ENCODE data around the gene PLCXD1.
"Not testable (repeated sequence)": the region's sequence is repeated elsewhere in the genome, so short reads cannot be mapped to it uniquely, and the experiment has no call there.

PLCXD1 gene

GRCh38 chrX:300334-300733, 19.2 kb downstream of the PLCXD1 start:
- no peak for DNase-seq (ENCODE audit: low read depth)
- TF ChIP-seq CTCF (conservative IDR thresholded peaks at IDR 0.05; ENCODE audit: control insufficient read depth, insufficient read depth, low read depth, low read length), result no peak
- no peak overlapping the region for H3K4me3 ChIP-seq (ENCODE audit: control insufficient read depth, low read depth, low read length)

GRCh38 chrX:302975-303374, 21.8 kb downstream of the PLCXD1 start:
- no peak overlapping the region for H3K4me3 ChIP-seq (ENCODE audit: control insufficient read depth, low read depth, low read length)
- TF ChIP-seq CTCF (conservative IDR thresholded peaks at IDR 0.05; ENCODE audit: control insufficient read depth, insufficient read depth, low read depth, low read length), result no peak
- DNase-seq (ENCODE audit: low read depth), result no peak

DNA sequence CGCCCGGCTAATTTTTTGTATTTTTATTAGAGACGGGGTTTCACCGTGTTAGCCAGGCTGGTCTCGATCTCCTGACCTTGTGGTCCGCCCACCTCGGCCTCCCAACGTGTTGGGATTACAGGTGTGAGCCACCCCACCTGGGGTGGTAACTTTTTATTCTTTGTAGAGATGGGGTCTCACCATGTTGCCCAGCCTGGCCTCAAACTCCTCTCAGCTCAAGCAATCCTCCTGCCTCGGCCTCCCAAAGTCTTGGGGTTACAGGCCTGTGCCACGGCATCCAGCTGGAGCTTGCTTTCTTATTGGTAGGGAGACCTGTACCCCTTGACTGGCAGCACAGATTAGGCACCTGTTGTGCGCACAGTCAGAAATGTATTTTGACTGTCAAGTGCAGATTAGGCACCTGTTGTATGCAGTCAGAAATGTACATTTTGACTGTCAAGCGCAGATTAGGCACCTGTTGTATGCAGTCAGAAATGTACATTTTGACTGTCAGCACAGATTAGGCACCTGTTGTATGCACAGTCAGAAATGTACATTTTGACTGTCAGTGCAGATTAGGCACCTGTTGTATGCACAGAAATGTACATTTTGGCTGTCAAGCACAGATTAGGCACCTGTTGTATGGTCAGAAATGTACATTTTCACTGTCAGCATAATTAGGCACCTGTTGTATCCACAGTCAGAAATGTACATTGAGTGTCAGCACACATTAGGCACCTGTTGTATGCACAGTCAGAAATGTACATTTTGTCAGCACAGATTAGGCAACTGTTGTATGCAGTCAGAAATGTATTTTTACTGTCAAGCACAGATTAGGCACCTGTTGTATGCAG, 24.8 kb downstream of the PLCXD1 start:
- DNase-seq (ENCODE audit: low read depth); H3K4me3 ChIP-seq (ENCODE audit: control insufficient read depth, low read depth, low read length): not testable (repeated sequence)

- not testable (repeated sequence) for H3K4me3 ChIP-seq (ENCODE audit: control insufficient read depth, low read depth, low read length); DNase-seq (ENCODE audit: low read depth)
Observed at GRCh38 chrX:306614-307251, 25.6 kb downstream of the PLCXD1 start.

DNA sequence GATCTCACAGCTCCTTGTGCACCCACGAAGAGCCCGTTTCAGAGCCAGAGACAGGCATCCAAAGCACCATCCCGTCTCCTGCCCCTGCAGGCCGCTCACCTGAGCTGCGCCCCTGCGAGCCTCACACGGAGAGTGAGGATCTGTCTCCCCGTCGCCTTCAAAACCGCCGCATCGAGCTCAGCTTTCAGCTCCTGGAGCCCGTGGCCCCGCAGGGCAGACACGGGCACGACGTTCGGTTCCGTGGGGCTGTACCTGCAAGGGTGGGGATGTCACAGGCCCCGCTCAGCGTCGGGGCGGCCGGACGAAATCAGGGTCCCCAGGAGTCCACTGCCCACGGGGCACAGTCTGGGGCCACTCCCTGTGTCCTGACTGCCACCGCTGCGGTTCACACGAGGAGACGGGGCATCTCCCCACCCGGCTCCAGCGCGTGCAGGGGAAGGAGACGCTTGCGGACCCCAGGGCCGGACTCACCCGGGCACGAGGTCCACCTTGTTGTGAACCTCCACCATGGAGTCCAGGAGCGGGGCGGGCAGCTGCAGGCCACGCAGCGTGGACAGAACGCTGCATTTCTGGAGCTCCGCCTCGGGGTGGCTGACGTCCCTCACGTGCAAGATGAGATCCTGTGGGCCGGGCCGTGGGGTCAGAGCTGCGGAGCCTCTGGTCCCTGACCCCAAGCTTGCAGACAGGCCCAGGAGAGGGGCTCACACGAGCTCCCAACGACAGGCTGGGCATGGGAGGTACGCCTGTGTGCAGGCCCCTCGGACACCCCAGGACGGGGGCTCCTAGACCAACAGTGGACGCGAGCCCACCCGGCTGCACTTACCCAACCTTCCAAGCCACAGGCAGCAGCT, 26.3 kb downstream of the PLCXD1 start:
- no peak for DNase-seq (ENCODE audit: low read depth)
- no peak overlapping the region for H3K4me3 ChIP-seq (ENCODE audit: control insufficient read depth, low read depth, low read length)
- no peak for TF ChIP-seq CTCF (conservative IDR thresholded peaks at IDR 0.05; ENCODE audit: control insufficient read depth, insufficient read depth, low read depth, low read length)

- TF ChIP-seq CTCF (conservative IDR thresholded peaks at IDR 0.05; ENCODE audit: control insufficient read depth, insufficient read depth, low read depth, low read length), result no peak
- H3K4me3 ChIP-seq (ENCODE audit: control insufficient read depth, low read depth, low read length), result no peak overlapping the region
- no peak for DNase-seq (ENCODE audit: low read depth)
Observed at GRCh38 chrX:308821-309520, 27.8 kb downstream of the PLCXD1 start.

GRCh38 chrX:310621-311155, 29.5 kb downstream of the PLCXD1 start:
- TF ChIP-seq CTCF (conservative IDR thresholded peaks at IDR 0.05; ENCODE audit: control insufficient read depth, insufficient read depth, low read depth, low read length), result no peak
- no peak for DNase-seq (ENCODE audit: low read depth)
- H3K4me3 ChIP-seq (ENCODE audit: control insufficient read depth, low read depth, low read length), result no peak overlapping the region

Data from fibroblast of mammary gland (primary cell).